ENCODE results near the gene NACC2. TPM values are rescaled to one million over a fixed set of nuclear protein-coding genes. Genes with fewer than 3 reads are reported as not detected.

Gene NACC2
- total RNA-seq, 1 donor from 2014 or later: 30.8 TPM

DNA sequence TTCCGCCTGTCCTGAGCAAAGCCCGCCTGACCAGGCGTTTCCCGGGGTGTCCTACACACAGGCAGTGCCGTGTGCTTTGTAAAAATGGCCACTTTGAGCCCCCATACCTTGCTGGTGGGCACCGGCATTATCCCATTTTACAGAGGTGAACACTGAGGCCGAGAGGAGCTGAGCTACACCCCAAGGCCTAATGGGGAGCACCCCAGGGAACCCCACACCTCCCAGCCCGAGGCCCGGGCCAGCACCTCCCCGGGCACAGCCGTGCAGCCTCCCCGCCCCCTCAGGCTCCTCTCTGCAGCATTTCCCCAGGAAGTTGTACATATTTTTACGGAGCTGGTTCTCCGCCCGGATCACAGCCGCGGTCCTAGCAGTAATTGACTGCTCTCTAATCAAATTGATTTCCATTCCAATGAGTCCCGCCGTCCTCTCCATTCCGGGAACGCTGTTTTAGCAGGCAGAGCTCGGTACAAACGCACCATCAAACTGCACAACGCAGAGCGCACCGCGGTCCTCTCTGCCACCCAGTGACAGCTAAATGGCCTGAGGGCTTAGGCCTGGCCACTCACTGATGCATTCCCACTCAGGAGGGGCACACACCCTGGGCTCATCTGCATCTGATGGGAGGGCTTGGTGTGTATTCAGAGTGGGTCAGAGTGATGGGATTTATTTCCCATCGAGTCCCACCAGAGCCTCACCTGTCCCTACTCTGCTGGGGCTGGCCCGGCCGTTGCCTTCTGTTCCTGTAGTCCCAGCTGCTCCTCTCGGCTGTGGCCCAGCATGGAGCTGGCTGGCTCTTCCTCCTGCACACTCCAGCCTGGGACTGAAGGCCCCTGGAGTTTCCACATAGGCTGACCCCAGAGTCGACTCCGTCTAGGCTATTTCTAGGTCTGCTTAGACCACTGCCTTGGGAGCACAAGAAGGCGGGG, 97.7 kb downstream of the NACC2 start:
- intact Hi-C loops (cut with DNase I): no loop called here
- ATAC-seq (ENCODE audit: poor library complexity) (no peak), DNase-seq (no peak)

DNA sequence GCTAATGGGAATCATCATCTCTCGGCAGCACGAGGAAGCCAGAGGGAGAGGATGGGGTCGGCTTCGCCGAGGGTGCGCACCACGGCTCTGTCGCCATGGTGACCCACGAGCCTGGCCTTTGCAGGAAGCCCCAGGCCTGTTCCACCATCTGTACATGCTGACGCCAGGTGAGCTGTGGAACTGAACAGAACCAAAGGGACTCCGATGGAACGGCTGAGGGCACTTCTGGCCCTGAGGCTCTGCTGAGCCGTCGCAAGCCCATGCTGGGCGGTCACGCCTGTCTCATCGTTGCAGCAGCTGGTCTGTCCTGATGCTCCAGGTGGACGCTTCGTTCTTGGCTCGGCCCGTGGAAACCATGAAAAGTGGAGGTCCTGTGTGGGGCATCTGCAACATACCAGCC, 99.3 kb downstream of the NACC2 start:
- intact Hi-C loops (cut with DNase I): no loop called here
- no peak for ATAC-seq (ENCODE audit: poor library complexity)
- no peak for DNase-seq

DNA sequence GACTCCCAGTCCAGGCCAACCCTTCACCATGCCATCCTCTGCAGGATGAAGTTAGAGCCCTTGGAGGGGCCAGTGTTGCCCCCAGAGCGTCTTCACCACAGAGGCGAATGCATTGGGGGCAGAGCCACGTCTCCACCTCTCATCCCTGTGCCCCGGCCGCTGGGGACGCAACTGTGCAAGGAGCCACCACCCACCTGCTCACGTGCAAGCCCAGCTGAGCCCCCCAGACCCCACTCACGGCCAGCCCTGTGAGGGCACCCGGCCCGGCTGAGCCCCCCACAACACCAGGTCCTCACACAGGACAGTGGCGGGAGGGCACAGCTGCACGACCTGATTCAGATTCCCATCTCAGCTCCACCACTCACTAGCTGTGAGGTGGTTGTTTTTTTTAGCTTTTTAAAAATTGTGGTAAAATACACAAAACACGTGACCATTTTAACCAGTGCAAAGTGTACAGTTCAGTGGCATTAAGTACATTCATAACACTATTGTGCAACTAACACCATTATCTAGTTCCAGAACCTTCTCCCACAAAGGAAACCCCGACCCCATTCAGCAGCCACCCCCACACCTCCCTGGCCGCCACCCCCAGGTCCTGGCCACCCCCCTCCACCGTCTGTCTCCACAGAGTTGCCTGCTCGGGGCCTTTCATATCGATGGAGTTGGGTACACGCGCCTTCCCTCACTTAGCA, 100.4 kb downstream of the NACC2 start:
- DNase-seq (no peak), ATAC-seq (ENCODE audit: poor library complexity) (no peak)
- intact Hi-C loops (cut with DNase I): no loop called here

DNA sequence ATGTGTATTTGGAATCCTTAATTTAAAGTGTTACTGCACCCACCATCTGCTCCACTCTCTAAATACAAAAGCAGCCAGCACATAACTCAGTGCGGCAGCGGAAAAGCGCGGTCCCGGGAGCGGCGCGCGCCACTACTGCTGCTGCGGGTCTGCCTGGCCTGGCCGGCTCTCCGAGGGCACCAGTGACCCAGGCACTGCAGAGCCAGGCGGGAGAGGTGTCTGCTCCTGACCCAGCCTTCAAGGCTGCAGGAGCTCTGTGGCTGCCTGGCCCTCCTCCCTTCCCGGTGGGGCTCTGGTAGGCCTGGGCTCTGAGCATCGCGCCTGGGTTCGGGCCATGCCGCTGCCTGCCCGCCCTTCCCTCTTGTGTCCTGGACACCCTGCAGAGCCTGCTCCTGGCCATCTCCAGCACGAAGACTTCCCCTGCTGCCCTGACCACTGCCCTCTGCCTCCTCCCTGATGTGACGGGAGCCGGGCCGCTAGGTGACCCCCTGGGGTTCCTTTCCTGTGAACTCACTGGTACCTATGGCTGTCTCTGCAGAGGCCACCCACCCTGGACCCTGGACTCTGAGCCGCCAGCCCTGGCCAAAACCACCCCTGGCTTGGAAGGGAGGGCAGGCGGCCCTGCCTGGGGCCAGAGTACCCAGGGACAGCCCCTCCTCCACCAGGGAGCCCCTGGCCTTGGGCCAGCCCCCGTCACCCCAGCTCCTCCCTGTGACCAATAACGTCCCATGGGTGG, 101.2 kb downstream of the NACC2 start:
- intact Hi-C loops (cut with DNase I): no loop called here
- ATAC-seq (ENCODE audit: poor library complexity): no peak

DNA sequence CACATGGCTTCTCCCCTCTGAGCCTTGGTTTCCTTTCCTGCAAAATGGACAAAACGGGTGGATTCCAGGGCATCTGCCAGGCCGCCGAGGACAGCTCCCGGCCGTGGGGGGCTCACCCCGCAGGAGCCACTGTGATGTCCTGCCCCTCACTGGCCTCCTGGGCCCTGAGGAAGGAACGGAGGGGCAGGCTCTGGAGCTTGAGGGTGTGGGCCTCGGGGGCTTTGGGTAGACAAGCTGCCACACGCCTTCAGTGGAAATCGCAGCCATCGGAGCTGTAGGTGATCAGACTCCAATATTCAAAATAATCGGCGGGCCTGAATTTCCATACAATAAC, 101.7 kb downstream of the NACC2 start:
- intact Hi-C loops (cut with DNase I): no loop called here
- no peak for ATAC-seq (ENCODE audit: poor library complexity)

More for the DNA sequence above, 101.2 kb downstream of the NACC2 start:
- DNase-seq: no peak

DNA sequence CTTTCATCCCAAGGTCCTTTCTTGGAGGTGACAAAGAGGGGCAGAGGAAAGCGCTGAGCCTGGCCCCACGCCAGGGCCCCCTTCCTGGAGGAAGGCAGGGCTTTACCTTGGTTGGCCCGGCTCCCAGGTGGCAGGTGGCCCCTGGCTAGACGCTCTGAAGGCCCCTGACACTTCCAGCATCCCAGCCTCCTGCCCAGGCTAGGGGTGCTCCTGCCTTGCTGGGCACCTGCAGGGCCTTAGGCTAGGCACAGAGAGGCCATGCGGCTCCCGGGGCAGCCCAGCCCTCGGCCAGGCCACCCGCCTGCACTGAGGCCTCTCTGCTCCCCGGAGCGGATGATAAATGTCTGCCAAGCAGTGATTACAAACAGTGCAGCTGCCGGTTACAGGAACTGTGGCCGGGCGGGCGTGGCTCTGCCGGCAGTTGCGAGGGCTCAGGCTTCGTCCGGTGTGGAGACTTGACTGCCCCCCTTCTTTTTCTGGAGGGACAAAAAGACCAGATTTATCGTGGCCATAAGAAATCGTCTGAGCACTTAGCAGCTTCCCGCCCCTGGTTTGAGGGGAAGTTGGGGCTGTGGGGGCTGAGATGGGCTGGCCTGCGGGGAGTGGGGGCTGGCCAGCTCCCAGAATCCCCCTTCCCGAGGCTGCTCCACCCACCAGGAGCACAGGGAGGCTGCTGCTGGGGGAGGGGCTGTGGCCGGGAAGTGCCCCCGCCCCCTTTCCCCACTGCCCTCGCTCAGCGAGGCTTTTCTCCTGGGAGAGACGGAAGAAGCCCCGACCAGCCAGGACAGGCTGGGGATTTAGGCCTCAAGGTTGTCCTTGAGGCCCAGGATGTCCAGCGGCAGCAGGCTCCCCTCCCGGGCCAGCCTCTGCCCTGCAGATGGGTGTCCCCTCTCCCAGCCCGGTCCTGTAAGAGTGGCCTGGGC, 102.3 kb downstream of the NACC2 start:
- intact Hi-C loops (cut with DNase I): no loop called here
- peak; percentile 93 for DNase-seq
- ATAC-seq (ENCODE audit: poor library complexity): peak; percentile 93

More for the DNA sequence above, 101.7 kb downstream of the NACC2 start:
- no peak for DNase-seq

DNA sequence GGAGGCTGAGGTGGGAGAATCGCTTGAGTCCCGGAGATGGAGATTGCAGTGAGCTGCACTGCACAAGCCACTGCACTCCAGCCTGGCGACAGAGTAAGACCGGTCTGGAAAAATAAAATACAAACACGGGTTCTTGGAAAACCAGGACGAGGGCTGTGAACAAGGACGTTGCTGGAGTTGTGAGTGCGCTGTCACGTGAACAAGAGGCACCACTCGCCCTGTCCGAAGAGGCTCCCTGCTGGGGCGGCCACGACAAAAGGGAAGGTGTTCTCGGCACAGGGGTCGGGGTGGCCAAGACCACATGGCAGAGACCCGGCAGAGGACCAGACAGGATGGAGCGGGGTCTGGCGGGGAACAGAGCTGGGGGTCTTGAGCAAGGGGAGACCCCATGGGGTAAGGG, 103.3 kb downstream of the NACC2 start:
- intact Hi-C loops (cut with DNase I): no loop called here
- DNase-seq (no peak), ATAC-seq (ENCODE audit: poor library complexity) (no peak)

DNA sequence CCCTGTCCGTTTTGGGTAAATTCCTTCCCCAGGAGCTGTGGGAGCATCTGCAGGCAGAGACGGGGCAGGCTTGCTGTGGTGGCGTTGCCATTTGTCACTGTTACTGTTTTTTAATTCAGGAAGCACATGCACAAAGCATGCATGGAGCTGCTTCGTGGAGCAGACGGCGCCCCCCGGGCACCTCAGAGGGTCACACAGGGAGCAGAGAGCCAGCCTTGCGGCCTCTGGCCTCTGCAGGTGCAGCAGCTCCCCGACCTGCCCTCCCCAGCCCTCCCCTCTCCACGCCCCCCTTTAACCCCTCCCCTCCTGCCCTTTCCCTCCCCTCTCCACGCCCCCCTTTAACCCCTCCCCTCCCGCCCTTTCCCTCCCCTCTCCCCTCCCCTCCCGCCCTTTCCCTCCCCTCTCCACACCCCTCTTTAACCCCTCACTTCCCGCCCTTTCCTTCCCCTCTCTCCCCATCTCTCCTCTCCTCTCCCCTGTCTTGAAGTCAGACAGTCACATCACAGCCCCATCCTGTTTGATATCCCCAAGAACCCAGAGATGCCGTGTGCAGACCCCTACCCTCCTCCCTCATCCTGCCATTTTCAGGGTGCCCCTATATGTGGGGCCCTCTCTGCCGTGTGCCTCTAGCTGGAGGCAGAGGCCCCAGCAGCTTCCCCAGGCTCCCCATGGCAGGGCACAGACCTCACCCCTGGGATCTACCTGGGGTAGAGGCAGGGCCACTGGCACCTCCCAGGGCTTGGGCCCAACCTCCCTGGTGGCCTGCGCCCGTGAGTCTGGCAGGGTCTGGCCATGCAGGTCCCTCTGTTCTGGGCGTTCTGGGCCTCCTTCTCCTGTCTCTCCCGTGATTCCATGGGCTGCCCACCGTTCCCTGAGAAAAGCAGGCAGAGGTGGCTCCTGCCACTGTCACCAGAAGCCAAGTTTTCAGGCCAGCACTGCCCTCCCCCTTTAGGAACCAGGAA, 104.3 kb downstream of the NACC2 start:
- DNase-seq (no peak), ATAC-seq (ENCODE audit: poor library complexity) (peak; percentile 22)
- intact Hi-C loops (cut with DNase I): no loop called here

DNA sequence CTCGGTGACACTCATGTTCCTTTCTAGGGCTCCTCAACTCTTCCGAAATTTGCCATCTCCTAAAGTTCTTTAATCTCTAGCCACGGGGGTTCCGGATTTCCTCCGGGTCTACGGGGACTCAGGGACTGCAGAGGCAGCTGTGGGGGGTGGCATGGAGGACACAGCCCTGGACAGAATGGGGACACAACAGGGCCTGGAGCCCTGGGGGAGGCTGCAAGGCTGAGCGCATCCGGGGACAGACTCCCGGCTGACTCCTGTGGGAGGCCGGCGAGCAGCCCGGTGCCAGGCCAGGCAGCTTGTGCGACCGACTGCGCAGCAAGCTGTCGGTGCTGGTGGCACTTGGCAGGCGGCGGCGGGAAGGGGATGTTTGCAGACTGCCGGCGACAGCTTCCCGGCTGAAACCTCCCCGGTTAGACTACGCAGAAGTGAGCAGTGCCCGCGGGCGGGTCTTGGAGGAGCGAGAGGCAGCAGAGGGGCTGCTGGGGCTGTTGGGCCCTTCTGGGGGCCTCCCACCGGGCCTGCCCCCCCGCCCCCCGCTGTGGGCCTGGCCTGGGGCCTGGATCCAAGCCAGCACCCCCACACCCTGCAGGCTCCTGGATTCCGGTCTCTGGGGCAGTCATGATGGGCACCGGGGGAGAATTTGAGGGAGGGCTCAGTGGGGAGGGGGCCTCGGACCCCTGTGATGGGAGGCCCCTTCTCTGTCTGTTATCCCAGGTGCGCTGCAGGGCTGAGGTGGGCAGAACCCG, 105.2 kb downstream of the NACC2 start:
- ATAC-seq (ENCODE audit: poor library complexity) (no peak), DNase-seq (peak; percentile 64)
- intact Hi-C loops (cut with DNase I): no loop called here

DNA sequence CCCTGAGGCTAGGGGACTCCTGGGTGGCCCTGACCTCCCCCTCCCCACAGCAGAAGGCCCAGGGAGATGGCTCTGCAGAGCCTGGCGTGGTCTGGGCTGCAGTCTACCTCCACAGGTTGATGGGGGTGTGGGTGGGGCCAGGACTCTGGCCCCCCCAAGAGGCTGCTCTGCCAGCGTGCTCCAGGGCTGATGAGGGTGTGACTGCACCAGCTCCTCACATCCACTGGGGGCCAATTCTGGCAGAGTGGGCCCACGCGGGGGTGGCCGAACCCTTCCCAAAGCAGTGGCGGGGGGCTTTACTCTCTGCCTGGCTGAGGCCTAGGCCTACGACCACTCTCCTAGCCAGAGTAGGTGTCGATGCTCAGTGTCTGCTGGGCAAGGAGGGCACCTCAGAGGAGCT, 105.9 kb downstream of the NACC2 start:
- ATAC-seq (ENCODE audit: poor library complexity) (no peak), DNase-seq (no peak)
- intact Hi-C loops (cut with DNase I): no loop called here

DNA sequence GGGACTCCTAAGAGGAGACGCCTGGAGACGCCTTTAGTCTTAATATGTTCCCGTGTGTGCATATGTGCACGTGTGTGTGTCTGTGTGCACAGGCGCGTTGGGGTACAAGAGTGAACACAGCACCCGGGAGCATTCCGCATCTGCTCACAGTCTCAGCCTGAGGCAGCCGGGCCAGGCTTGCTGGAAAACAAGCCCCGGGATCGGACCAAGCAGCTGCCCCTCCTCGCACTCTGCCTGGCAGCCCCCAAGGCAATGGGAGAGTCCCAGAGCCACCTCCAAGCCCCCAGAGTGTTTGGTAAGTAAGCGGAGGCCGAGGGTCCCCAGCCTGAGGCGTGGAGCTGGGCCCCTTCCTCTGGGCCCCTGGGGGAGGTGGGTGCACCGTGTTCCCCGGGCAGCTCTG, 106.6 kb downstream of the NACC2 start:
- DNase-seq: no peak
- intact Hi-C loops (cut with DNase I): no loop called here

DNA sequence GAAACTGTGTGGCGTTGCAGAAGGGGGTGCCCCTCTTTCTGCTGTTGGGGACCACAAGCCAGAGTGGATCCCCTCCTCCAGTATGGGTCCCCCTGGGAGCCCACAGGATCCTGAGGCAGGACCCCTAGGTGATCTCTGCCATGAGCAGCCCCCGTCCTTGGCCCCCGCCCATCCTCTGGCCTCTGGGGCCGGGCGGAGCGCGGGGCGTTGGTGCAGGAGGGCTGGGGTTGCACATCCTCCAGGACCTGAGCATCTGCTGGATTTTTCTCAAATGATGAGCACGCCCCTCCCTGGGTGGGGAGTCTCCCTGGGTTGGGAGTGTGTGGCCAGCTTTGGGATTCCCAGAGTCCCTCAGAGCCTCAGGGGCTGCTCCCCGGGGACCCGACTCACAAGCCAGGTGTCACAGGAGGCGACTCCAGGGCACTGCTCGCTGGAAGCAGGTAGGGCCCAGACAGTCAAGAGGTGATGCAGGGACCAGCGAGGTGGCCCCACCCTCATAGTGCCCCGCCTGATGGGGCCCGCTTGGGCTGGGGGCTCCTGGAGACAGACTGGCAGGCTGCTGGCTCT, 107.2 kb downstream of the NACC2 start:
- DNase-seq (no peak), ATAC-seq (ENCODE audit: poor library complexity) (no peak)
- intact Hi-C loops (cut with DNase I): no loop called here

More for the DNA sequence above, 106.6 kb downstream of the NACC2 start:
- no peak for ATAC-seq (ENCODE audit: poor library complexity)

DNA sequence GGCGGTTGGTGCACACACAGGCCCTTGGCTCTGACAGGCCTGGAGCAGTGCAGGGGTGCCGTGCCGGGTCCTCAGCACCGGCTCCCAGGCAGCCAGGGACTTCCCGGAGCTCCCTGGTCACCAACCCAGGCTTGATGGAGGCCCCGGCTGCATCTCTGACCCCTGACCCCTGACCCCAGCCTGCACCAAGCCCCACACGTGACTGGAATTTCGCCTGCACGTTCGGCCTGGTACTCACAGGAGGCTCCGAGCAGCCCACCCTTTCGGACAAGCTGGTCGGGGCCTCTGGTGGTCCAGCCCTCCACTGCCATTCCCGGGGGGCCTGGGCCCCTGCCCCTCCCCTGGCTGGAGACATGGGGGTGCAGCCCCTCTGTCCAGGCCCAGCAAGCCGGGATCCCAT, 108.5 kb downstream of the NACC2 start:
- ATAC-seq (ENCODE audit: poor library complexity) (no peak), DNase-seq (no peak)
- intact Hi-C loops (cut with DNase I): no loop called here

DNA sequence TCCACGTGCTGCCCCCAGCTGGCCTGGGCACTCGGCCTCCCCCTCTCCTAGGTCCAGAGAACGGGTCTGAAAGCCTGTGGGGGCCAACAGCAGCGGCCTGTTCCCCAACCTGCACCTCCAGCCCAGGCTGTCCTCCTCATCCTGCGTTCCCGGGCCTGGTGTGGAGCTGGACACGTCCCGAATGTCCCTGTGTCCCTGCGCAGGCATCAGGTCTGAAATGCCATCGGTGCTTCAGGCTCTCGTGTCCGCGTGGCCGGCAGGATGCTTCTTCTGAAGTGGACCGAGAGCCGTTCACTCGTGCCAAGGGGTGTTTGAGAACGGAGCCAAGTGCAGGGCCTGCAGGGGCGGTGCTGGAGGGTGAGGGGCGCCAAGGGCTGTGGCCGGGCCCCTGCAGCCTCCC, 109.2 kb downstream of the NACC2 start:
- no peak for DNase-seq
- intact Hi-C loops (cut with DNase I): no loop called here

DNA sequence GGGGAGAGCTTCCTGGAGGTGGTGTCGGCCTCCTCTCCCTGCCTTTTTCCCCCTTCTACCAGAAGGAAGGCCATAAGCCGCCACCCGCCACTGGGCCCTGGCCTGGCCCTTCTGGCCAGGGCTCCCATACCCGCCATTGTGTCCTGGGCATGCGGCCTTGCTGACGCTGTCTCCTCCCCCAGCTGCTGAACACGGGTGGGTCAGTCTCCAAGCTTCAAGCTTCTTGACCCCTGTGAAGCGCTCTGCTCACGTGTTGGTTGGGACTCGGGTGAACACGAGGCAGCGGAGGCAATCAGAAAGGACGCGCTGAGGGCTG, 109.7 kb downstream of the NACC2 start:
- DNase-seq: no peak
- ATAC-seq (ENCODE audit: poor library complexity): no peak
- intact Hi-C loops (cut with DNase I): no loop called here

More for the DNA sequence above, 109.2 kb downstream of the NACC2 start:
- ATAC-seq (ENCODE audit: poor library complexity): no peak

DNA sequence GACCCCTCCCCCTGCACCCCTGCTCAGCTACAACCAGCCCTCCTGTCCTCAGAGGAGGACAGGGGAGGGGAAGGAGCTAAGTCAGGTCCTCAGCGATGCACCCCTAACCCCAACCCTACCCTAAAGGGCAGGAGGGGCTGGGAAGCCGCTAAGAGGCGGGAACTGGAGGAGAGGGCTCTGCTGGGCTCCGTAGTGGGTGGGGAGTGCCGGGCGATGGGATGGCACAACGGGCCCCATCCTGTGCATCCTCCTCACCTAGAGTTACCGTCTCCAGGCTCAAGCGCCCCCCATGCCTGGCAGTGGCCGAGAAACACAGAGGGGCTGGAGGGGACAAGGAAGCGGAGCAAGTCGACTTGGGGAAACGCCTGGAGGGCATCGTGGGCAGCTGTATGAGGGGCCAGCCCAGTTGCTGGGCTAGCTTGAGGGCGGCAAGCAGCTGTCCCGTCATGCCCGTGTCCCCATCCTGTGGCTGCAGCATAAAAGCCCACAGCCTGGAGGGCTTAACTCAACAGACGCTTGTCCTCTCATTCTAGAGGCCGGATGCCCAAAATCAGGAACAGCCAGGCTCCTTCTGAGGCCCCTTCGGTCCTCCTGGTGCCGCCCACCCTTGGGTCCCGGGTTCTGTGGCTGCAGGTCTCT, 110.9 kb downstream of the NACC2 start:
- no peak for DNase-seq
- ATAC-seq (ENCODE audit: poor library complexity): no peak
- intact Hi-C loops (cut with DNase I): no loop called here

All from Right ventricle myocardium superior (tissue), 1 donor.